ENCODE measurements around the gene CTDSPL.

DNA sequence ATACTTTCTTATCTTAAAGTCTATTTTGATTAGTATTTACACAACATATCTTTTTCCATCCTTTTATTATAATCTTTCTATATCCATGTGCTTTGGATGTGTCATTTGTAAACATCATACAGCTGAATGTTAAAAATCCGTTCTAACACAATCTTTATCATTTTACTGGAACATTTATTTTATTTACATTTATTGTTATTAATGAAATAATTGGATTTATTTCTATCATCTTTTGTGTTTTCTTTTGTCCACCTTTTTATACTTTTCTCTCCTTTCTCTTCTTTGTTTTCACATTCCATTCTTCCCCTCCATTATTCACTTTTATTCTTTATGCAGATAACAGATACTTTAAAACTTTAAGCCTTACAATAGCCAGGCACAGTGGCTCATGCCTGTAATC lies 34.7 kb upstream of the CTDSPL start:
- TF ChIP-seq POLR2A (IDR thresholded peaks at IDR 0.05) (no peak), EP300 (IDR thresholded peaks at IDR 0.05; ENCODE audit: low read depth) (no peak)
- TF ChIP-seq, protein P1, sequence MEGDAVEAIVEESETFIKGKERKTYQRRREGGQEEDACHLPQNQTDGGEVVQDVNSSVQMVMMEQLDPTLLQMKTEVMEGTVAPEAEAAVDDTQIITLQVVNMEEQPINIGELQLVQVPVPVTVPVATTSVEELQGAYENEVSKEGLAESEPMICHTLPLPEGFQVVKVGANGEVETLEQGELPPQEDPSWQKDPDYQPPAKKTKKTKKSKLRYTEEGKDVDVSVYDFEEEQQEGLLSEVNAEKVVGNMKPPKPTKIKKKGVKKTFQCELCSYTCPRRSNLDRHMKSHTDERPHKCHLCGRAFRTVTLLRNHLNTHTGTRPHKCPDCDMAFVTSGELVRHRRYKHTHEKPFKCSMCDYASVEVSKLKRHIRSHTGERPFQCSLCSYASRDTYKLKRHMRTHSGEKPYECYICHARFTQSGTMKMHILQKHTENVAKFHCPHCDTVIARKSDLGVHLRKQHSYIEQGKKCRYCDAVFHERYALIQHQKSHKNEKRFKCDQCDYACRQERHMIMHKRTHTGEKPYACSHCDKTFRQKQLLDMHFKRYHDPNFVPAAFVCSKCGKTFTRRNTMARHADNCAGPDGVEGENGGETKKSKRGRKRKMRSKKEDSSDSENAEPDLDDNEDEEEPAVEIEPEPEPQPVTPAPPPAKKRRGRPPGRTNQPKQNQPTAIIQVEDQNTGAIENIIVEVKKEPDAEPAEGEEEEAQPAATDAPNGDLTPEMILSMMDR (IDR thresholded peaks at IDR 0.05), result no peak
